ENCODE data around the gene LAPTM4A.

LAPTM4A gene

GRCh38 chr2:20051532-20052228, at the start of gene LAPTM4A:
LAPTM4A (minus strand) TSS chr2:20051628; CDS start chr2:20051520, 108 bp downstream.
- Histone ChIP-seq H3K27me3 (replicated peaks; ENCODE audit: control insufficient read depth, insufficient read depth, low read length) (no peaks in the 10 kb centered on the region), H3K4me3 (replicated peaks; ENCODE audit: low read depth, low read length) (peak within 1 kb of the TSS; percentile 84), H3K36me3 (ENCODE audit: control insufficient read depth, insufficient read depth, low read length) (no peaks in the 10 kb centered on the region; the same call in 1 of the 2 replicates)
- peak; percentile 96 for DNase-seq (ENCODE audit: extremely low read depth, insufficient read length)
- TF ChIP-seq CTCF (IDR thresholded peaks at IDR 0.05; ENCODE audit: insufficient read depth, low read length, poor library complexity, severe bottlenecking), result no peak

DNA sequence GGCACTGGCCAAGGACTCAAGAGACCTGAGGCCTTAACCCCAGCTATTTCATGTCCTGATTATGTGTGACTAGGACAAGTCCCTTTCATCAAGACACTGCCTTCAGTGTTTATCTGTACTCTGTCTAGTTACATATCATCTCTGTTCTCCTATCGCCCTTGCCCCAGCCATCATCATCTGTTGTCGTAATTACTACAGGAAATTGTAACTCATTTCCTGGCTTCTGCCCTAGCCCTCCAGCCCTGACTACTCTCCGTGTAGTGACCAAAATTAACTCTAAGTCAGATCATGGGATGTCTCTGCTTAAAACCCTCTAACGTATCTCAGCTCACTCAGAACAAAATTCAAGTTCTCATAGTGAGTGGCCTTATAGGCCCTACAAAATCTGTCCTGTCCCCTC, 49.3 kb upstream of the LAPTM4A start:
- no peak for DNase-seq (ENCODE audit: extremely low read depth, insufficient read length)
- no peak for TF ChIP-seq CTCF (IDR thresholded peaks at IDR 0.05; ENCODE audit: insufficient read depth, low read length, poor library complexity, severe bottlenecking)

DNA sequence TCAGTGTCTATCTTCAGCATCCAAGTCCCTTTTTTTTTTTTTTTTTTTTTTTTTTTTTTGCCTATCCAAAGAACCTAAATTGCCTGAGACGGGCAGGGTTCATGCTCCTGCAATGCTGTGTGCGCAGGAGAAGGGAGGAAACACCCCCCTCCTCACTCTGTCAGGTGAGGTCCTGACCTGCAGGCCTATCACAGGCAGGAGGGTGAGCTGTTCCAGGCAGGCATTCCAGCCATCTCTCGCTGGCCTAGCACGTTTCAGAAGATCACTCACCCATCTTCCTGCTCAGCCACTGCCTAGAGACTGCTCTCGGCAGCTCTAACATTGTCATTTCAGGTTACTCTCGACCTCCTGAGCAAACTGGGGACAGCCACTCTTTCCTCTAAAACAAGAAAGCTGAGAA, 48.4 kb upstream of the LAPTM4A start:
- H3K4me3 ChIP-seq (replicated peaks; ENCODE audit: low read depth, low read length), result no peak overlapping the region
- no peak for TF ChIP-seq CTCF (IDR thresholded peaks at IDR 0.05; ENCODE audit: insufficient read depth, low read length, poor library complexity, severe bottlenecking)
- H3K36me3 ChIP-seq (ENCODE audit: control insufficient read depth, insufficient read depth, low read length), result no peaks in the 10 kb centered on the region
- no peak for DNase-seq (ENCODE audit: extremely low read depth, insufficient read length)
- H3K27me3 ChIP-seq (replicated peaks; ENCODE audit: control insufficient read depth, insufficient read depth, low read length), result no peaks in the 10 kb centered on the region

More for the DNA sequence above, 49.3 kb upstream of the LAPTM4A start:
- H3K4me3 ChIP-seq (replicated peaks; ENCODE audit: low read depth, low read length), result no peak overlapping the region
- no peaks in the 10 kb centered on the region for H3K27me3 ChIP-seq (replicated peaks; ENCODE audit: control insufficient read depth, insufficient read depth, low read length)
- H3K36me3 ChIP-seq (ENCODE audit: control insufficient read depth, insufficient read depth, low read length), result no peaks in the 10 kb centered on the region

- Histone ChIP-seq H3K4me3 (replicated peaks; ENCODE audit: low read depth, low read length) (no peak overlapping the region), H3K27me3 (replicated peaks; ENCODE audit: control insufficient read depth, insufficient read depth, low read length) (no peaks in the 10 kb centered on the region), H3K36me3 (ENCODE audit: control insufficient read depth, insufficient read depth, low read length) (no peaks in the 10 kb centered on the region)
- TF ChIP-seq CTCF (IDR thresholded peaks at IDR 0.05; ENCODE audit: insufficient read depth, low read length, poor library complexity, severe bottlenecking), result peak; percentile 88
- DNase-seq (ENCODE audit: extremely low read depth, insufficient read length), result peak; percentile 65
Observed at GRCh38 chr2:20097889-20098714, 46.7 kb upstream of the LAPTM4A start.

GRCh38 chr2:20095469-20095868, 44.0 kb upstream of the LAPTM4A start:
- no peak overlapping the region for H3K4me3 ChIP-seq (replicated peaks; ENCODE audit: low read depth, low read length)
- TF ChIP-seq CTCF (IDR thresholded peaks at IDR 0.05; ENCODE audit: insufficient read depth, low read length, poor library complexity, severe bottlenecking), result no peak
- no peak for DNase-seq (ENCODE audit: extremely low read depth, insufficient read length)
- H3K27me3 ChIP-seq (replicated peaks; ENCODE audit: control insufficient read depth, insufficient read depth, low read length), result no peaks in the 10 kb centered on the region; the same call in 1 of the 2 replicates
- no peaks in the 10 kb centered on the region for H3K36me3 ChIP-seq (ENCODE audit: control insufficient read depth, insufficient read depth, low read length)

Data from GM06990 (cell line).